ENCODE data around the gene EFNA5.

DNA sequence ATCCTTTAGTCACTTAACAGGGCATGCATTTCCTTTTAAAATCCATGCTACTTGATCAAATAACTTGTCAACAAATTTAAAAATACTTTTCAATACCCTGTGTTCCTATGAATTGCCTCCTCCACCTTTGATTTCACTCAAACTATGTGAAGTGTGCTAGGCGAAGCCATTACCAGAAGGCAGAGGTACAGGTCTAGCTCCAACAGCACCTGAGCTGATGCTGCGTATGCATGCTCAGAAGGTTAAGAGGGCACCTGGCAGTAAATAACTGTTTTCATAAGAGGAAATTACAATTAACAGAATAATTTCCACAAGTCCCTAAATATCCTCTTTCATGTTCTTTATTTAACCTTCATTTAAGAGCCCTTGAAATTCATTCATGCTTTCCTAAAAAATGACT, 251.8 kb downstream of the EFNA5 start:
- TF ChIP-seq EZH2 (IDR thresholded peaks at IDR 0.05; ENCODE audit: borderline replicate concordance, low read length) = no peak
- no peak for TF ChIP-seq CTCF (IDR thresholded peaks at IDR 0.05; ENCODE audit: low read length)

Data from OCI-LY1 (cell line).